ENCODE results near the gene DHX58.

DHX58 gene

DNA sequence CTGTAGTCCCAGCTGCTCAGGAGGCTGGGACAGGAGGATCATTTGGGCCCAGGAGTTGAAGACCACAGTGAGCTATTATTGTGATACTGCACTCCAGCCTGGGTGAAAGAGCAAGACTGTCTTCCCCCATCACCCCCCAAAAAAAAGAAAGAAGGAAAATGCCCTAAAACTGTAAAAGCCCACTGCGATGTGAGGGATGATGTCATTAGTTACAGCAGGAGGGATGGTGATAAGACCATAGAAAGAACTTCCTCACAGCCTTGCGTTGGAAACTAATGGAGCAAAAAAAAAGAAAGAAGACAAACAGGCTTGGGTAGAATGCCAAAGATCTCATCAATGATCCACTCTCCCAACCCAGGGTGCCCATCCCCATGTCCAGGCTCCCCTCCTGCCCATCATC is 33.0 kb downstream of the DHX58 start:
- no peak for DNase-seq

DNA sequence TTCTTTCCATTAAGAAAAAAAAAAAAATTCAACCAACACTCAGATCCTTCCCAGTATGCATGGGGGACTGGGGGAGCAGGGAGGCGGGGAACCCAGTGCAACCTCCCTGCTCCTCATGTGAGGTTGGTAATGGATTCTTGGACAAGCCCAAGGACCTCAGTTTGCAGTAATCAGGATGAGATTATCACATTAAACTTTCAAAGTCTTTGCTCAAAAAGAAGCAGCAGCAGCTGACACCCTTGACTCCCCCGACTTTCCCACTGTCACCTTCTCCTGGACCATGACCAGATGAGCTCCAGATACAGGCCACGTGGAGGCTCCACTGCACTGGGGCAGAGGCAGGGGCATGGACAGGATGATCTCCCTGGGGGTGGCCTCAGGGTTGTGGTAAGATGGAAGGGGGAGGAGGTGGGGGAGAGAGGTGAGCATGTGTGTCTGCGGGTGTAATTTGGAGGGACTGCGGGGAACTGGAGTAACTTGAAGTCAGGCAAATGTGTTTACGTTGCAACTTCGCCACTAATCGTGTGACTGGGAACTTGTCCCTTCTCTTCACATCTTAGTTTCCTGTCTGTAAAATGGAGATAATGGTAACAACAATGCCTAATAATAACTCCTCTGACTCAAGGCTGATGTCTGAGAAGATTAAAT is 34.0 kb downstream of the DHX58 start:
- DNase-seq, result no peak

DNA sequence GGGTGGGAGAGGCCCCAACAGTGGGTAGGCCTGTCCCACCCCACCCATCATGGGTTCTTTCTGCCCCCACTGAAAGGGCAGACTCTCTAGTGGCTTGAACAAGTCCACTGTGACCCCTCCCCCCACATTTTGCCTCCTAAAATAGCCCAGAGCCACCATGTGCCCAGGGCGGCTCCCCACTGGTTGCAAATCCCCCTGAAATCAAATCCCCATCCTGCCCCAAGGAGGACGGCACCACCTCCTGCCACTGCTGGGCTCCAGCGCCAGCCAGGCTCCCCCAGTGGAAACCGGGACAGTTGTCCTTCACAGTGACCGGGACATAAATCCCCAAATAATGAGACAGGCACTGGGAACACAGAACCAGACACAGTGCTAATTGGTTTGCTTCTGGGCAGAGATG is 34.8 kb downstream of the DHX58 start:
- no peak for DNase-seq

DNA sequence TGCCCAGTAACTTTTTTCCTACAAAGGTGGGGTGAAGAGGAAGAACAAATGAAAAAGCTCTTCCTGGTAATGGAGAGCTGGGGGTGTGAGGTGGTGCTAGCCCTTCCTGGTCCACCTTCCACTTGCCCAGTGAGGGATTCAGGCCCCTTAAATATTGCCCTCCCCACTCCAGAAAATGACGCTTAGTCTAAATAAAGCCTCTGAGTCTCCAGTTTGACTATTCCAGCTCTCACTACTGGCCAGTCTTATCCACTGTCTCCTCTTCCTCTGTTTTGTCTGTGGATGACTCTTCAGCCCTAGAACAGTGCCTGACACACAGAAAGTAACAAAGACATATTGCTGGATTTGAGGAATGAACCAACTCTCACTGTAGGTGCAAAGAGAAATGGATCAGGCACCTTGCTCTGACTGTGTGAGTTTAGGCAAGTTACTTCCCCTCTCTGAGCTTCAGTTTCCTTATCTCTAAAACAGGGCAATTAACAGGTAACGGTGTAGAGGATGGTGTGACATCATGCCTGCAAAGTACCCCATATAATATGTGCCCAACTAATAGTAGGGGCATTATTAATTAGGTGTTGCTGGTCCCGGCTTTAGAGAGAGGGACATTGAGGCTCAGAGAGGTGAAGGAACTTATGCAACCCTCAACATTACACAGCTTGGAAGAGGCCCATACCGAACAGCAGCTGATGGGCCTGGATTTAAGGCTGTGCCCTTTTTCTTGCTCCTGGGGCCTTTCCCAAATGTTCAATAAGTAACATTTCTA is 35.5 kb downstream of the DHX58 start:
- no peak for DNase-seq

DNA sequence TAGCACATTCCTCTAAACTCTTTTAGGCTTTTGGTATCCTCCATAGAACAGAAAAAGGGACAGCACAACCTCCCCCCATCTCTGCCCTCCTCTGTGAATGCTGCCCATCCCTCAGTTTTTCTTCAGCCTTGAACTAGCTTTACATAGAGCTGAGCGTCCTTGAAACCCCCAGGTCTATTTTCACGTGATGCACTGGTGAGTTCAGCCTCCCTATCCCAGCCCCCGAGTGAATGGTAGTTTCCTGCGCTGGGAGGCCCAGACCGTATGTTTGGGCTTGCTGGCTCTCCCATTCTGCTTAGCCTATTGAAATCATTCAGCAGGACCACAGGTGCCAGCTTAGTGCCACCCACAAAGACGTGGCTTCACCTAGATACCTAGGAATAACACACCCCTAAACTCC is 36.7 kb downstream of the DHX58 start:
- no peak for DNase-seq

DNA sequence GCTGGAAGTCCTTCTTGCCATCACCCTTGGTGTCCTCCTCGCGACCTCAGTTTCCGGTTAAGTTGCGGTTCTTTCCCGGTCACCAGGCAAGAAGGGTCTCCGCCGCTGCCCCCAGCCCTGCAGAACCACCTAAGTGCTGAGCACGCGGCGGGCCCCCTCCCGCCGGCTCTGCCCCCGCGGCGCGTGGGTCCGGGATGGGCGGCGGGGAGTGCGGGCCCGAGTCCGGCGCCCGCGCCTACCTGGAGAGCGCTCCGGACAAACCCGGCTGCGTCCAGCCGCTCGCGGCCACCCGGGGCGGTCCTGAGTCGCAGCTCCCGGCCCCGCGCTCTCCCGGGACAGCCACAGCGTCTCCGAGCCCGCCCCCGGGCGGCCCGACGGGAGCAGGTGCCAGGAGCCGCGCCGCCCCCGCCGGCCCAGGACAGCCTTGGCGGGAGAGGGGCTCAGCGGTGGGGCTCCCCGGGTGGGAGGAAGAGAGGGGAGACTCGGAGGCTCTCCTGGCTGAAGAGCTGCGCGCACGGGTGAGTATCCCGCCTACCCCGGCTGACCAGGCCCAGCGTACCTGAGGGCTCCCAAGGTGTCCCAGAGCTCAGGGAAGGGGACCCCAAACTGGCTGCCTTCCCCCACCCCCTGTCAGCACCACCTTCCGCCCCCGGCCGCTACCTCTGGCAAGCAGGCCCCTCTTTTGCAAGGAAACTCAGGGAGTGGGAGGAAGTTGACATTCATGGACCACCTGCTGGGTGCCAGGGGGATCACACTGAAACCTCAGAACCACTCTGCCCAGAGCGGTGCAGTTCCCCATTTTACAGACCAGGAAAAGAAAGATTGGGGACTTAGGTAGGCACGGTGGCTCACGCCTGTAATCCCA is 40.0 kb downstream of the DHX58 start:
- no peak for DNase-seq

DNA sequence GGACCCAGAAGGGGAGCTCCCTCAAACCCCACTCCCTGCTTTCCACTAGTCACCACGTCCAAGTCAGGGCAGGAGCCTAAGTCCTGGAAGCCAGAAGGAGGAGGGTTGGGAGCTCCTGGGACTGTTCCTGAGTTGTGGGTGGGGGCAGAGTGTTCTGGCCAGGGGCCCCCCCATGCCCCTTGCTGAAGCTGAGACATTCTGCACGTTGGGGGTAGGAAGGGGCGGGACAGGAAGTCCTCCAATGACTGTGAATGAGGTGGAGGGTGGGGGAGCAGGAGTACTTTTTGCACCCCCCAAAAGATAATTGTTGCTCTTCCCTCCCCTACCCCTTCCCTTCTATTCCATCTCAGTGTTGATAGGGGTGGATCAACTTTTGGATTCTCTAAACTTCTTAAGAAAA is 40.7 kb downstream of the DHX58 start:
- peak in 1 of 2 experiments; percentile 18 for DNase-seq

DNA sequence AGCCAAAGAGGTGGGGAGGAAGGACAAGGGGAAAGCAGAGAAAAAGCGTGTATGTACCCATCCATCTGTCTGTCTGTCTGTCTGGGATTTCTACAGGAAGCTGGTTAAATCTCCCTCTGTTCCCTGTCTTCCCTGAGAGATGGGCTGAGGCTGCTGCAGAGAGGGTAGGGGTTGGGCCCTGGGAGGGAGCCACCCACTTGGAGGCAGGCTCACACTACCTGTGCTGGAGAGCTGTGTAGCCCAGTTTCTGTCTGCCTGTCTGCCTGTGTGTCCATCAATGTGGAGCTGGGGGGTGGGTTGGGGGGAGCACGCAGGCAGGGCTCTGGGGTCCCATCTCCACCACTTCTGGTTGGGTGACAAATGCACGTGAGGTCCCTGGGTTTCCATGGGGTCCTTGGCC is 43.5 kb downstream of the DHX58 start:
- no peak for DNase-seq

DNA sequence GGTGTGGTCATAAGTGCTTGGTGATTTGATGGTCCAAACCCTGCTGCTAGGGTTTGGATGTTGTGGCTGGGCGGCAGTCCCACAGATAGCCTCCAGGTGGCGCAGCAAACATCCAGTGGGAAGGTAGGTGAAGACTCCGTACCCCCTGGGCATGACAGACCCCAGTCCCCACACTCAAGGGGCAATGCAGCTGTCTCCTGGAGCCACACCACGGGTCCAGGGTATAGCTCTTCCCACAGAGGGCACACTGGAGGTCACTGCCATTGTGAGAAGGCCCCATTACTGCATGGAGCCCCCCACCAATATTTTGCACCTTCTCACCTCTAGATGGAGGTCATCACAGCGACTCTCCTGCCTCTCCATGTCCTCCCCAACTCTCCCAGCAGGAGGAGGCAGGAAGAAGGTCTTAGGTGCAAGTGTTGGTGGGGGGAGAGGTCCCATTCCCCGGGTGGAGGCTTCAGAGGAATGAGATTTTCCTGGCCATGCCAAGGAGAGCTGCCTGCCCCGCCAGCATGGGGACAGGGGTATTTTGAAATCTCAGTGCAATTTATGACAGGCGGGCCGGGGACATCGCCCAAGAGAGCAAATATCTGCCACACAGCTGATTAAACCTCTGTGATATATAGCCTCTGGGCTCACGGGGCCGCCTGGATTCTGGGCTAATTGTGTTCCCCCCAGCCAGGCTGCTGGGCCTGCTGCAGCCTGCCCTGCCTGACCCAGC is 45.0 kb downstream of the DHX58 start:
- DNase-seq, result peak; percentile 82 to 85

DNA sequence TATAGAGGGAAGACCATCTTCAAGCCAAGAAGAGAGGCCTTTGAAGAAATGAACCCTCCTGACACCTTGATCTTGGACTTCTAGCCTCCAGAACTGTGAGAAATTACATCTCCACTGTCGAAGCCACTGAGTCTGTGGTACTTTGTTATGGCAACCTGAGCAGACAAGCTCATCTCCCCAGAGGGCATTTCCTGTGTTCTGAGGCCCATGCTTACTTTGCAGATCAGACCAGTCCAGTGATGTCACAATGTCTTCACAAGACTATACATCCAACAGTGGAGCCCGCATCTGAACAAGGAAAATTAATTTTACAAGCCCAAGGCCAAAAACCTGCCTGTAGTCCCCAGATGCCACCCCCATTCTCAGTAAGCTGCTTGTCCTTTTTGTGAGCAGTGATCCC is 47.3 kb downstream of the DHX58 start:
- DNase-seq, result no peak

DNA sequence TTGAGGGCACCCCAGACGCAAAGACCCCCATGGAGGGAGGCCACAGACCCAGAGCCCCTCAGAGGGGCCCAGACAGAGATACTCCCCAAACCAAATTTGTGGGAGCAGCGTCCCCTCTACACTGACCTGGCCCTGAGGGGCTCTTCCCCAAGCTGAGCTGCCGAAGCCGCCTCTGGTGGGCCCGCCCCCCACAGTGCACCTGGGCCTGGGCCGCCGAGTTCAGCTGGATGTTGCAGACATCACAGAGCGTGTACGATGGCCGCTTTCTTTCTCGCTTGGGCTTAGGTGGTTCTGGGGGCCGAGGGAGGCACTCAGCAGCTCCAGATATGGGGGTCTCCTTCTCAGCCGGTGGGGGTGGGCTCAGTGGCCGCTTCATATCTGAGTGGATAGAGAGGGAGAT is 49.8 kb downstream of the DHX58 start:
- no peak for DNase-seq

DNA sequence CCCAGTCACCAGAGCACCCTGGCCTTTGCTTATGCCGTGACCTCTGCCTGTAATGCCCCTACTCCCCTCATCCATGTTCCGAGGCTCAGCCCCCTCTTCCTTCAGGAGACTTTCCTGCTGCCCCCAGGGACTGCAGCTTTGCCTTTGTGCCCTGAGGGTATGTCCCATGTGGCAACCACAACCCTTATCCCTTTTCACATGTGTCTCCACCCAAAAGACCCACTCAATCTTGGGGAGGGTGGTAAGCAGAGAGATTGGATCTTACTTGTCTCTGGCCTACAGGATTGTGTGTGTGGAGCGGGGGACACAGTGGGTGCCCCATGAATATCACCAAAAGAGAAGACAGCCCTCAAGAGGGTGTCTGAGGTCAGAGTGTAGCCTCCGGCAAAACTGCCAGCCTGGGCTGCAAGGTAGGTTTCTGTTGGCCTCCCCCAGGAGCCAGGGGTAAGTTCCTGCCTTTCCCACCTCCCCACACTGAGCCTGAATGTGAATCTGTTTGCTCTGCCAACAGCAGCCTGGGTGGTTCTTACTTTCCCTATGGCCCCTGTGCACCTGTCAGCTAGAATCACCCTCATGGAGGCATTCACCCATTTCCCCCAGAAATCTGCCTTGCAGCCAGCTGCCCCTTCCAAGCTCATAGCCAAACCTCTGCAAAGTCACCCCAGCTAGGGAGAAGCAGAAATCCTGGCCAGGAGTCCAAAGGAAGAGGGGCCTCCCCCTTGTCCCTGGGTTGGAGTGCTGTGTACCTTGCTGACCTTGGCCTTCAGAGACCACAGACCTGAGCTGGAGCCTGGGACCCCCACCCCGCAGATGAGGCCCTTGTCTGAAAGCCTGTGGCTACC is 50.6 kb downstream of the DHX58 start:
- no peak for DNase-seq

DNA sequence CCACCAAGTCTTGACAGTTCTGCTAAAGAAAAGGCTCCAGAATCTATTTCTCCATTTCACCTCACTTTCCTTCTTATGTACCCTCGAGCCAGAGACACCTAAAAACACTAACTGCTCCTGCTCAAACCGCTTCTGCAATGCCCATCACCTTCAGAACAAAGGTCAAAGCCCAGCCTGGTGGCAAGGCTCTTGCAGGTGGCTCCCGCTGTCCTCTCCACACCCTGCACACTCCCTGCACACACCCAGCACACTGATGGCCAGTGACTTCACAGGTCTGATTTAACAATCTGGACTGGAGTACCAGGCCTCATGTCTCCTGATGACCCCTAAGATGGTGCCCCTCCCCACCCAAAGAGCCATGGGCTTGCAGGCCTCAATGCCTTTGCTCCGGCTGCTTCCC is 52.3 kb downstream of the DHX58 start:
- DNase-seq, result no peak

DNA sequence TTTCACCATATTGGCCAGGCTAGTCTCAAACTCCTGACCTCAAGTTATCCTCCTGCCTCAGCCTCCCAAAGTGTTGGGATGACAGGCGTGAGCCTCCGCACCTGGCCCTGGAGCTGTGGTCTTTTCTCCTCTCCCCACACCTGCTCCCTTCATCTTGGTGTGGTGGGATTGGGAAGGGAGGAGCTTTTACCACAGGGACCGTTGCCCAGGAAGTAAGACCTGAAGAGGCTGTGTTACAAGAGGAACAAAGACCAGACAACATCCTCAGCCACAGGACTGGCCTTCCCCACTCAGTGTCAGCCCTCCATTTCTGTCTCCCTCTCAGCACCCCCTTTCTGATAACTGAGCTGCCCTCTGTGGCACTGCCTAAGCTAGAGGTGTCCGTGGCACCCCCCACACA is 52.7 kb downstream of the DHX58 start:
- DNase-seq, result no peak

DNA sequence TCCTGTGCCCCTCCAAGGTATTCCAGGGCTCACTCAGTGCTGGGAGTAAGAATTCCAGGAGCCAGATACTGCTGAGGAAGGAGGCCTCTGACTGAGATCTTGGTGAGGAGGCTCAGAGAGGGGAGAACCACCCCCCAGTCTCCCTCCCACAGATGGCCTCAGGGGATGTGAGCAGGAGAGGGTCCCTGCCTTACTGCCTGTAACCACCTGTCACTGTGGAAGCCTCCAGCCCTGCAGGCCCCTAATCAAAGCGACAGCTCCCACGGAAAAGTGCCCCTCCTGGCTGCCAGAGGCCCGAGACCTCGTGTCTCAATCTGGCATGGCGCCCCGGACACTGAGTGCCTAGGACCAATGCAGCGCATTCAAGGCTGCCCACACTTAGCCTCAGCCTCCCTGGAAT is 54.5 kb downstream of the DHX58 start:
- no peak for DNase-seq

DNA sequence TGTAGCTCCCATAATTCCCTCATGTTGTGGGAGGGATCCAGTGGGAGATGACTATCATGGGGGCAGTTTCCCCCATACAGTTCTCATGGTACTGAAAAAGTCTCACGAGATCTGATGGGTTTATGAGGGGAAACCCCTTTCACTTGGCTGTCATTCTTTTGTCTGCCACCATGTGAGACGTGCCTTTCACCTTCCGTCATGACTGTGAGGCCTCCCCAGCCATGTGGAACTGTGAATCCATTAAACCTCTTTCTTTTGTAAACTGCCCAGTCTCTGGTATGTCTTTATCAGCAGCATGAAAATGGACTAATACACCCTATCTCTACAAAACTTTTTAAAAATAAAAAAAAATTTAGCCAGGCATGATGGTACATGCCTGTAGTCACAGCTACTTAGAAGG is 55.9 kb downstream of the DHX58 start:
- DNase-seq, result no peak

DNA sequence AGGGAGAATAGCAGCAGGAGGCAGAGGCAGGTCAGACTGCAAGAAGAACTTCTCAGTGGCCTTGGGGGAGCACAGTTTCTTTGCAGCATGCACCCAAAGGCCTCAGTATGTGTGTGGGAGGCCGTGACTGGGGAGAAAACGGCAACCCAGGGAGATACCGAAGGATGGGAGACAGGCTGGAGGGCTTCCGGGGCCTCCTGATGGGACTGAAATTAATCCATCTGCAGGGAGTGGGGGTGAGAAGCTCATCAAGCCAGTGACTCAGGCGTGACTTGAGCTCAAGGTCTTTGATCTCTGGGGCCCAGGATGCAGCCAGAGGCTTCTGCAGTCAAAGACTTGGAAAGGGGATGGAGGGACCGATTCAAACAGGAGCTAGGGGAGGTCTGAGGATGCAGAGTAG is 57.0 kb downstream of the DHX58 start:
- no peak for DNase-seq

DNA sequence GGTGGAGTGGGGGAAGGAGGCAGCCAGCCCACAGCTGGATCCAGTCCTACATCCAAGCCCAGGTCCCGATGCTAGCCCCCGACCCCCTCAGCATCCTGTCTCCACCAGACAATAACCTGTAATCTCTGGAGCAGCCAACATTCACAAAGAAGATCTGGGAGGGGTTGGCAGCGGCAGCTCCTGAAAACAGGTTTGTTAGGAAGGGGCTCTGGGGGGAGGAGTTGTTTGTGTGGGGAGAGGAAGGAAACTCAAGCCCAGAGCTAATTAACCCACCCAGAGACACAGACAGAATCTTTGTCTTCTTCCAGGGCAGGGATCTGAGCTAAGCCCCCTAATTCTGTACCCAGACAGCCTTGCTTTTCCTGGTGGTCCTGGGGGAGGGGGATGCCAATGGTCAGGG is 57.5 kb downstream of the DHX58 start:
- no peak for DNase-seq

DNA sequence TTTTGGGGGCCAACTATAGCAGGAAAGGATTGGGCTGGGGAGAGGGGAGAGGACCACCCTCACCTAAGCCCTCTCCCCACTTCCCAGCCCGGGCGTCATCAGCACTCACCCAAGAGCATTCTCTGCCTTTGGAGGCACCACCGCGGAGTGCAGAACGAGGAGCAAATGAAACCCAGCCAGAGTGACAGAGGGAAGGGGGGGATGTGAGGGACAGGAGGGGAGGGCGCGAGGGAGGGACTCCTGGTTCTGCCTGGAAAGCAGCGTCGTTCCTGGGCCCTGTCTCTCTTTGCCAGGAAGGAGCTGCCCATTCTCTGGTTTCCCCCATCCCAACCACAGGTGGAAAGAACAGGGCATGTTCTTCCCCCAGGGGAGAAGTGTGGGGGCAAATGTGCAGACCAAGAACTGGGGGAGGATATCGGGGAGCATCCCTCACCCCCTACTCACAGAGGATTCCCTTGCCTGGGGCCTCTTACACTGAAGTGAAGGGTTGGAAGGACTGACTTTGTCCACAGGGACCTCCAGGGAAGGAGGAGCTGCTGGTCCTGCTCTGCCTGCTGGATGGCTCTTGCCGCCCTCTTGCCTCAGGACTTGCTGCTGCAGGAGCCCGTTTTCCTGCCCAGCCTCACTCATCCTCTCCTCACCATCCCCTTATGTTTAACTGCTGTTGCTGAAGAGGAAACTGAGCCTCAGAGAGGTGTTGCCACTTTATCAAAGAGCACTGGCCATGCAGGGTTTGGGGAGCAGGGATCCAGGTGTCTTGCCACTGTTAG is 58.6 kb downstream of the DHX58 start:
- DNase-seq, result no peak

DNA sequence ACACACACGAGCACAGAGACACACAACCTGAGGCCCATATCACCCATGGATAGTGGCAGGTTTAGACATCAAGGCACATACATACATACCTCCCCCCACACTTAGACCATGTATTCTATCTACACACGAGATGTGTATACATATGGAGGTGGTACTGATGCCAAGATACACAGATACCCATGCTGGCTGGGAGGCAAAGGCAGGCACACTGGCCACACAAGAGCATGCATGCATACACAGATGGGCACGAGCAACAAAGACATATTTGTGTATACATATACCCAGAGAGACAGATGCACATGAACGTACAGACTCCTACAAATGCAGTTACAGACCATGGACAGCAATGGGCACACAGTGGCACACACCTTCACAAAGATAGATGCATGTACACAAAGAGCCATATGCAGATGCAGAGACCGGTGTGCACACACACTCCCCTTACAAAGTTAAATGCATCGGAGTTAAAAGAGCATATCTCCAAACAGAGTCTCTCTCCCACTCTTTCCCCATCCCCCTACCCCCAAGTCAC is 60.1 kb downstream of the DHX58 start:
- no peak for DNase-seq

DNA sequence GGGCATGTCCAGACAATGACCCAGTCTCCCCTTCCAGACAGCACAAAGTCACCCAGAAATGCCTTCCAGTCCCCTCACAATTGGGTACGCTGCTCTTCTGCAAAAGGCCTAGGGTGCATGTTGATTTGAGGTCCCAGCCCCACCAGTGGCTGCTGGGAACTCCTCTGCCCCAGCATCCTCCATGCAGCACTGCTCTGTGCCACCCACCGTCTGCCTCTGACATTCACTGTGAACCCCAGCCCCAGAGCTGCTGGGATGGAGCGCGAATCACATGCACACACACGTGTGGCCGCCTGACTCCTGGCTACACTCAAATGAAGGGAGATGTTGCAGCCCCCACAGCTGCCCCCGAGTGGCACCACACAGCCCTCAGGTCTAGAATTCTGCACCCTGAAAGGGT is 60.9 kb downstream of the DHX58 start:
- DNase-seq, result no peak

Measured in activated CD4-positive, alpha-beta T cell treated with anti-CD3 and anti-CD28 coated beads, Interleukin-2, amount 50 U/mL, for 48 hours (primary cell).